ENCODE results near the gene WIPF3. TPM values are rescaled to one million over a fixed set of nuclear protein-coding genes. Genes with fewer than 3 reads are reported as not detected.

Gene WIPF3
- total and polyA plus RNA-seq, 8 donors: 1.2 to 11.2 (median 4.0) TPM; not detected in 1

DNA sequence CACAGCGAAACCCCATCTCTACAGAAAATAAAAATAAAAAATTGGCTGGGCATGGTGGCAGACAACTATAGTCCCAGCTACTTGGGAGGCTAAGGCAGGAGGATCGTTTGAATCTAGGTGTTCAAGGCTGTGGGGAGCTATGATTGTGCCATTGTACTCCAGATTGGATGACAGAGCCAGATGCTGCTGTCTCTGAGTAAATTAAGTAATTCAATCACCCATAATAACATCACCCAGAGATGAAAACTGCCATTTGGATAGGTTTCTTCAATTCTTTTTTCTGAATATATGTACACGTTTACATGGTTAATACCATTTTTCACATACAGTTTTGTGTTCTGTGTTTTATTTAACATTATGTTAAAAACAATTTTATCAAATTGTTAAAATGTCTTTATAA is 79.3 kb downstream of the WIPF3 start:
- TF ChIP-seq EP300 (IDR thresholded peaks at IDR 0.05) (no peak), POLR2AphosphoS5 (IDR thresholded peaks at IDR 0.05) (no peak), POLR2A (IDR thresholded peaks at IDR 0.05) (no peak)
- TF ChIP-seq, protein P1, sequence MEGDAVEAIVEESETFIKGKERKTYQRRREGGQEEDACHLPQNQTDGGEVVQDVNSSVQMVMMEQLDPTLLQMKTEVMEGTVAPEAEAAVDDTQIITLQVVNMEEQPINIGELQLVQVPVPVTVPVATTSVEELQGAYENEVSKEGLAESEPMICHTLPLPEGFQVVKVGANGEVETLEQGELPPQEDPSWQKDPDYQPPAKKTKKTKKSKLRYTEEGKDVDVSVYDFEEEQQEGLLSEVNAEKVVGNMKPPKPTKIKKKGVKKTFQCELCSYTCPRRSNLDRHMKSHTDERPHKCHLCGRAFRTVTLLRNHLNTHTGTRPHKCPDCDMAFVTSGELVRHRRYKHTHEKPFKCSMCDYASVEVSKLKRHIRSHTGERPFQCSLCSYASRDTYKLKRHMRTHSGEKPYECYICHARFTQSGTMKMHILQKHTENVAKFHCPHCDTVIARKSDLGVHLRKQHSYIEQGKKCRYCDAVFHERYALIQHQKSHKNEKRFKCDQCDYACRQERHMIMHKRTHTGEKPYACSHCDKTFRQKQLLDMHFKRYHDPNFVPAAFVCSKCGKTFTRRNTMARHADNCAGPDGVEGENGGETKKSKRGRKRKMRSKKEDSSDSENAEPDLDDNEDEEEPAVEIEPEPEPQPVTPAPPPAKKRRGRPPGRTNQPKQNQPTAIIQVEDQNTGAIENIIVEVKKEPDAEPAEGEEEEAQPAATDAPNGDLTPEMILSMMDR (IDR thresholded peaks at IDR 0.05): no peak
- DNase-seq: no peak
- H3K4me3 ChIP-seq: no peak overlapping the region
- 83 to 94% (median 91%) methylated on average over 3 of the region's 3 CpGs for WGBS, 5 donors
- H3K4me1 ChIP-seq: peaks cover 9 to 29% (median 22%) of the 10 kb centered on the region in 4 donors
- peaks cover 0 to 5% (median 0%) of the 10 kb centered on the region in 3 donors for H3K27me3 ChIP-seq
- no peak overlapping the region for H3K27ac ChIP-seq
- peaks cover 0 to 26% (median 12%) of the 10 kb centered on the region in 4 donors for H3K36me3 ChIP-seq
- intact Hi-C loops (cut with DNase I; ENCODE audit: low total_unique reads): no loop called here
- no peaks in the 10 kb centered on the region for H3K9me3 ChIP-seq

DNA sequence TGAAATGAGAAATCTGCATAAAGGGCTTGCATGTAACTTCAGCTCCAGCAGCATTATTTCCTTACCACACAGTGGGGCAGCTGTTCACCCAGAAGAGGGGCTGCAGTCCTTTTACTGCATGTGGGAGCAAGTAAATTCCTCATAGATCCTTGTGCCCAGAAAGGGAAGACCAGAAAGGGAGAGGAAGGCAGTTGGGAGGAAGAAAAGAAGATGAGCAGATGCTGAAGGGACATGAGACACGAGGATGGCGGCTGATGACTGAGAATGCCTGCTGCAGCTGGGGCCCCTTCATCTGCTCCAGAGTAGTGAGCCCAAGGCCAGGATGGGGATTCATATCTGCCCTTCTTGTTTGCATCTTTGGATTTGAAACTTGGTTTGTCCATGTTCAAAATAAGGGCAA is 80.5 kb downstream of the WIPF3 start:
- Histone ChIP-seq H3K9me3 (no peaks in the 10 kb centered on the region), H3K4me3 (no peak overlapping the region), H3K27me3 (peaks cover 0 to 5% (median 0%) of the 10 kb centered on the region in 3 donors), H3K4me1 (peaks cover 9 to 27% (median 19%) of the 10 kb centered on the region in 4 donors), H3K36me3 (peaks cover 0 to 36% (median 12%) of the 10 kb centered on the region in 4 donors), H3K27ac (no peak overlapping the region)
- WGBS, 5 donors: 86 to 100% (median 98%) methylated on average over 2 of the region's 2 CpGs
- intact Hi-C loops (cut with DNase I; ENCODE audit: low total_unique reads): no loop called here
- TF ChIP-seq, protein P1 (IDR thresholded peaks at IDR 0.05): no peak
- no peak for TF ChIP-seq POLR2AphosphoS5 (IDR thresholded peaks at IDR 0.05)
- DNase-seq: no peak

DNA sequence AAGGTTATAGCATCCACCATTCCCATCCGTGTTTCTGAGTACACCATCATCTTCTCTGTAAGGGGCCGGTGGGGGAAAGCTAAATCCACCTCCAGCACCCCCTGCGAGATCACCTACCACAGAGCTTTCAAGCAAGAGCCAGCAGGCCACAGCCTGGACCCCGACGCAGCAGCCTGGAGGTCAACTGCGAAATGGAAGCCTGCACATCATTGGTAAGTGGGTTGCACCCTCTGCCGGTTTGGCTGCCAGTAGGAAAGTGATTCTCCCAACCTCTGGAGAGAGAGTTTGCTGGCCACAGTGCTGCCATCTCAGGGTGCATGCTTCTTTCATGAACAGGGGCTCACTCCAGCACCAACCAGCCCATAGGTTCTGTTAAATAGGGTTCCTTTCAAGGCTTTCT is 81.7 kb downstream of the WIPF3 start:
- intact Hi-C loops (cut with DNase I; ENCODE audit: low total_unique reads): no loop called here
- Histone ChIP-seq H3K27me3 (peaks cover 0 to 5% (median 0%) of the 10 kb centered on the region in 3 donors), H3K27ac (no peak overlapping the region), H3K4me1 (peaks cover 9 to 27% (median 19%) of the 10 kb centered on the region in 4 donors), H3K4me3 (no peak overlapping the region), H3K9me3 (no peaks in the 10 kb centered on the region), H3K36me3 (peaks cover 0 to 42% (median 12%) of the 10 kb centered on the region in 4 donors)
- TF ChIP-seq POLR2AphosphoS5 (IDR thresholded peaks at IDR 0.05): no peak
- TF ChIP-seq POLR2A (IDR thresholded peaks at IDR 0.05): no peak
- TF ChIP-seq, protein P1 (IDR thresholded peaks at IDR 0.05): no peak
- no peak for TF ChIP-seq EP300 (IDR thresholded peaks at IDR 0.05)
- 81 to 94% (median 90%) methylated on average over 3 to 7 of the region's 7 CpGs for WGBS, 5 donors
- no peak for DNase-seq

DNA sequence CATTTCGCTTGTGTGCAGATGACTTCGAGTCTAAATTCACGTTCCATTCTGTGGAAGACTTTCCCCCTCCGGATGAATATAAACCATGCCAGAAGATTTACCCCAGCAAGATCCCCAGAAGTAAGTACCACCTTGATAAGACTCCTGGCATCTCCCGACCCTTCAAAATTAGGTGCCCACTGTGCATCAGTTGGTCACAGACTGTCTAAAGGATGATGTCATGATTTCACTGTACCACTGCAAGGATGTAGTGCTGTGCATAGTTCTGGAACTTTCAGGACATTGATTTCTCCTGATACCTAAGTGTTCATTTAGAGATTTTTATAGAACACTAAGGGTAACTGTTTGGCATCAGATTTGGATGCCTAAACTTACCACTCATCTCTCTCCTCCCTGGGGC is 83.0 kb downstream of the WIPF3 start:
- no peak for DNase-seq
- H3K9me3 ChIP-seq: no peaks in the 10 kb centered on the region
- TF ChIP-seq, protein P1 (IDR thresholded peaks at IDR 0.05): no peak
- TF ChIP-seq POLR2AphosphoS5 (IDR thresholded peaks at IDR 0.05) (no peak), POLR2A (IDR thresholded peaks at IDR 0.05) (no peak), EP300 (IDR thresholded peaks at IDR 0.05) (no peak)
- intact Hi-C loops (cut with DNase I; ENCODE audit: low total_unique reads): no loop called here
- no peak overlapping the region for H3K27ac ChIP-seq
- no peak overlapping the region for H3K4me3 ChIP-seq
- H3K4me1 ChIP-seq: peaks cover 2 to 25% (median 8%) of the 10 kb centered on the region in 4 donors
- WGBS, 5 donors: 78 to 95% (median 92%) methylated on average over 4 to 5 of the region's 5 CpGs
- peaks cover 0 to 1% (median 0%) of the 10 kb centered on the region in 3 donors for H3K27me3 ChIP-seq
- peaks cover 0 to 42% (median 12%) of the 10 kb centered on the region in 4 donors for H3K36me3 ChIP-seq

All from stomach (tissue), 9 donors.